ENCODE data around the gene TES.
A peak's percentile ranks its signal among the peaks of the same experiment; 100 is the strongest.
"Not testable (repeated sequence)": the region's sequence is repeated elsewhere in the genome, so short reads cannot be mapped to it uniquely, and the experiment has no call there.

Gene TES, protein sequence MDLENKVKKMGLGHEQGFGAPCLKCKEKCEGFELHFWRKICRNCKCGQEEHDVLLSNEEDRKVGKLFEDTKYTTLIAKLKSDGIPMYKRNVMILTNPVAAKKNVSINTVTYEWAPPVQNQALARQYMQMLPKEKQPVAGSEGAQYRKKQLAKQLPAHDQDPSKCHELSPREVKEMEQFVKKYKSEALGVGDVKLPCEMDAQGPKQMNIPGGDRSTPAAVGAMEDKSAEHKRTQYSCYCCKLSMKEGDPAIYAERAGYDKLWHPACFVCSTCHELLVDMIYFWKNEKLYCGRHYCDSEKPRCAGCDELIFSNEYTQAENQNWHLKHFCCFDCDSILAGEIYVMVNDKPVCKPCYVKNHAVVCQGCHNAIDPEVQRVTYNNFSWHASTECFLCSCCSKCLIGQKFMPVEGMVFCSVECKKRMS

DNA sequence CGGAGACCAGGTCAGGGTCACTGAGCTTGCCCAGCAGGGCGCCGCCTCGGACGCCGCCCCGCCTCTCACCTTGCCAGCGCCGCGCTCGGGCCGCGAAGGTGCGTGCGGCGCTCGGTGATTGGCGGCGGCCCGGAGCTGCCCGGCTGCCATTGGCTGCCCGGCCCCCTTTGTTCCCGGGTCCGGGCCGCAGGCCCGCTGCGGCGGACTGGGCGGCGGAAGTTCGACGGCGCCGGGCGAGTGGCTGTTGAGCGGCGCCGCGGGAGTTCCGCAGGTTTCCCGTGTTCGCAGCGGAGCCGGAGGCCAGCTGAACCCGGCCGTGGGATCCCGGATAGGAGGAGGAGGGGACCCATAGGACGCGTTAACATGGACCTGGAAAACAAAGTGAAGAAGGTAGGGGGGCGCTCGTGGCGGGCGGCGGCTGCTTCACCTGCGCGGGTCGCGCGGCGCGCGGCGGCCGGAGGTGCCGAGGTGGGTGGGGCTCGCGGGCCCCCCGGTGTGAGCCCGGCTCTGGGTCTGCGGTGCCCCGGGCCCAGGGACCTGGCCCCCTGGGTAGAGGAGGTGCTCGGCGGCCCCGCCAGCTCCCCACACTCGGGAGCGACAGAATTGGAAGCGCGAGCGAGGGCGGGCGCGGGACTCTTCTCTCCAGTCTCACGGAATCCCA is at the start of gene TES:
TSS of gene TES (plus strand) at position 195 of the 661 bp plus-strand sequence. CDS start at position 364, 169 bp downstream.
- DNase-seq, result peak; percentile 72

DNA sequence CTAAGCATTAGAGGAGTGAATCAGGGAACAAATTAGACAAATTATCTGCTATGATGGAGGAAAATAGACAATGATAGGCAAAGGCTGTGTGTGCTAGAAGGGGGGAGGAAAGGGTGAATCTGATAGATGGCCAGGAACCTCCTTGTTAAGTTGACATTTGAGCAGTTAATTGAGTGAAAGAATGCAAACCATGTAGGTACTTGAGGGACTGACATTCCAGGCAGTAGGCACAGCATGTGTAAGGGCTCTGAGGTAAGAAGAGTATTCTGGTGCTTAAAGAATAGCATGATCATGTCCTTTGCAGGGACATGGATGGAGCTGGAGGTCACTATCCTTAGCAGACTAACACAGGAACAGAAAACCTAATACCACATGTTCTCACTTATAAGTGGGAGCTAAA is 48.6 kb upstream of the TES start:
- no peak for DNase-seq

DNA sequence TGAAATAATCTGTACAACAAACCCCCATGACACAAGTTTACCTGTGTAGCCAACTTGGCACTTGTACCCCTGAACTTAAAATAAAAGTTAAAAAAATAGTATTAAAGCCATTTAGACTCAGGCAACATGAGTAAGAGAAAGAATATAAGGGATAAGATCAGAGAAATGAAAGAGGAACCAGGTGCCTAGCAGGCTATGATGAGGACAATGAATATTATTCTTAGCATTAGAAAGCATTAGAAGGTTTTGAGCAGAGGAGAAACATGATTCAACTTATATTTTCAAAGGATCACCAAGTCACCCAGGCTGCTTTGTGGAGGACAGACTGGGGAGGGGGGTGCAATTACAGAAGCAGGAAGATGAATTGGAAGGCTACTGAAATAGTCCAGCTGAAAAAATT is 48.1 kb upstream of the TES start:
- DNase-seq, result no peak

DNA sequence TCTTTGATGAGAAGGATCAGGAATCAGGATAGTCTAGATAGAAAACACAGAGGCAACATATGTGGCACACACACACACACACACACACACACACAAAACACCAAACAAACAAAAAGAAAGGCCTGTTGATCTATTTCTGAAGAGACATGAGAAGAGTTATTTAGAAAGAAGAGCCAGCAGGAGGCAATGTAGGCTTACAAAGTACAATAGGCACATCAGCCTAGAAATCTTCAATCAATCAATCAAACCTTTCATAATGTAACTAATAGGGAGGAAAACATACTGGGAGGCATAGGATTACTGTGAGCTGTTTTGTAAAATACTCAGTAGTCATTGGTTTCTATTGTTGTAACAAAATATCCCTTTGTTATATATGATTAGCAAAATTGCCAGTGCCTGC is 47.3 kb upstream of the TES start:
- DNase-seq, result no peak

DNA sequence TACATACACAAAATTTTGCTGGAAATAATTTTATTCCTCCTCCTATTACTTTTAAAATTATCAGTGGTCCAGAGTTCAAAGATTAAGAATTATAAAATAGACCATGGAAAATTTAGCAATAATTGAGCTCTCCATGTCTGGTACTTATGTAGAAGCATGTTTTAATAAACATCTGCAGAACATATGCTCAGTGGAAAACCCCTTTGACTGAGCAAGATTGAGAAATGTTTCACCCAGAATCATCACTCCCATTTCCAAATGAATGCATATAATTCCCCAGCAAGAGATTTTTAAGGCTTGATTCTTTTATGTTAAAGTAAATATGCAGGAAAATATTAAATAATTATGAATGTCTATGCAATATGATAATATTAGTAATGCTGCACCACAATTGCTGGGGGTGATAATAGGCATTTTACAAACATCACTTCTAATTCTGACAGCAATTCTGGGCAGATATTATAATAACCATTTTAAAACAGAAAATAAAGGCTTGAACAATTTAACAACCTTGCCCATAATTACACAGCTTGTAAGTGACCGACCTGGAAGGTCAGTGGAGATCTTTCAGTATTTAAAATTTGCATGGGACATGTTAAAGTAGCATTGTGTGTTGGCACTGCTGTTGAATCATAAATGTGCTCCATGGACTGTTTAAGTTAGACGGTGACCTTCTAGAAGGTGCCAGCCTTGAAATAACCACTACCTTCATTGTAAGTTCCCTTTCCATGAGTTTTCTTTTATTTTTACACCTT is 45.6 kb upstream of the TES start:
- no peak for DNase-seq

DNA sequence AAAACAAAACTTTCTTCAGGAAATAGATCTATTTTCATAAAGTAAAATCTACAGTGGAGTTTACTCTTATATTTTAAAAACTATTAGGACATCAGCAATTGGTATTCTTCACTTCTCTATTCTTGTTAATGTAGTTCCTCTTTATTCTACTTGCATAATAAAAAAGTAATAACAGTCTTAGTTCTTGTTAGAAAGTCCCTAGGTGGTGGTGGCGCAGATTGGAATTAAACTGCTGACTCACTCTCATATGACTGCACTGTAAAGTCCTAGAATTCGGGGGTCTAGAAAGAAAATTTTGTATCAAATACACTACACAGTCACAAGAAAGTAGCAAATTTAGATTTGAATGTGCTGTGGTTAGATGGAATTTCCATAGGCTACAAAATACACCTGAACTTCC is 44.6 kb upstream of the TES start:
- no peak for DNase-seq

DNA sequence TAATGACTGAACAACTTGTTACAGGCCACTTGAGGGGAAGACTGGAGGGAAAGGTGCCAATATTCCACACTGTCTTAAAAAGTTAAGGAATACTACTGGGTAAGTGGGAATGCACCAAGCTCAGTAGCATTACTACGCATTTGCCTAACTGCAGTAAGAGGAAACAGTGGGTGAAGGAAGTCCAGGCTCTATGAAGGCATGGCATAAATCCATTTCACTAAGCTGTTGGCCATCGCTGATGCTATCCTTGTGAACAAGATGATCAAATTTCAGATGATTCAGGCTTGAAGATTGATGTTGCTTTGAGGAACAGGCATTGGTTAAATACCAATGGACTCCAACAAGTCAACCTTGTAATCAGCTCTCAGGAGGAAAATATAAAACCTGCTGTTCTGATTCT is 44.2 kb upstream of the TES start:
- no peak for DNase-seq

DNA sequence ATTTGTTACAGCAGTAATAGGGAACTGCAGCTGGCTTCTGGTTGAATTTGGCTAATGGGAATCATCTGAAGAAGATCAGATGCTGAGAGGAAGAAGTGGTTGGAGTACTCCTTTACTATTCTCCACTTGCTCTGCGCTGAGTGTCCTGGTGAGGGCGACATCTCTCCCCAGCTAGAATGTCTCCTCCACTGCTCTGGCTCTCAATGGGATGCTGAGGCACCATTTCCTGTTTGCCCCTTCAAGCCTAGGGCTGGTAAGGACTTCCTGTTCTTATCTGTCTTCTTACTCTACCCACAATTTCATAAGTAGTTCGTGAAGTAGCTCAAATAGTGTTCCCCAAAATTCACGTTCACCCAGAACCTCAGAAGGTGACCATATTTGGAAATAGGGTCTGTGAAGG is 43.2 kb upstream of the TES start:
- DNase-seq, result peak; percentile 5

DNA sequence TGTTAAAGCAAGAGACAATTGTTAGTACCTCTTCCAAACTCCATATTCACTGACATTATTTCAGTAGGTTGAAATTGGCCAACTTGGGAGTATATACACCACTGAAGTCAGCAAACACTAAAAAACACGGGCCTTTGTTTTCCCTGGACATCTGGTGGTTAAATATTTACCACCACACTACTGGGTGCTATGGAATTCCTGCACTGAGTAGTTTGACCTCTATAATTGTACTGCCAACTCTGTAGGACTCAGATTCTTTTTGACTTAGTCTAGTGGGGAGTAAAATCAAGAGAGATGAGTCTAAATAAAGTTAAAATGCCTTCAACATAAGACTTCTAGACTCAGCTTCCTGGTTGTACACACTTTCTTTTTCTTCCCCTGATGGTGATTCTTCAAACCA is 41.3 kb upstream of the TES start:
- DNase-seq, result no peak

DNA sequence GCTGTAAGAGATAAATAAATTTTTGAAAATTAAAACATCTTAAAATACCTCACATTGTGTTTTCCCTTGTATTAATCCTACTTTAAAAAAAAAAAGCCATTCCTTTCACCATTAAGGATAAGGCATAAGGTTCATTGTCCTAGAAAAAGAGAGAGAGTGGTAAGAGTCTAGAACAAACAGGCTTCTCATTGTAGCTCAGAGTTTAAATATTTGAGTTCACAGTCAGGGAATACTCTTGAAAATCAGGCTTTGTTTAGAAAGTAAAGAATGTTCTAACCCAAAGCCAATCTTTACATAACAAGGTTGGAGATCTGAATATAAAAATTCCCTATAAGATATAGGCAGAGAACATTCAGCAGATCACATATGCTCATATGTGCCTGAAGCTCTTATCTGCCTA is 40.2 kb upstream of the TES start:
- no peak for DNase-seq

DNA sequence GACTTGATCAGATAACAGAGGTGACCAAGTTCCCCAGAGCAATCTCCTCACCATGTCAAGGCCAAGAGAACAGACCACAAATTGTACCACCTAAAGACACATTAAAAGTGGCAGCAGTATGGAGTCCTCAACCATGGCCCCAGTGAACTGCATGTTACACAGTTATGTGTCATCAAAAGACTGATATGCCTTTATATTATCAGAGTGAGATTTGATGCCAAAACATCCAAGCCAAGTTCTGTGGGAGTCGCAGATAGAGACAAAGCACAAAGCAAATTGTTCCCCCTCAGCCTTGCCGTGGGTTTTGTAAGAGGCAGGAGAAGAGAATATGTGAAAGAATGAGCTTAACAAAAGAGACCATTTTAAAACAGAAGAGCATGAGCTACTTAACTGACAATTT is 39.2 kb upstream of the TES start:
- DNase-seq, result no peak

DNA sequence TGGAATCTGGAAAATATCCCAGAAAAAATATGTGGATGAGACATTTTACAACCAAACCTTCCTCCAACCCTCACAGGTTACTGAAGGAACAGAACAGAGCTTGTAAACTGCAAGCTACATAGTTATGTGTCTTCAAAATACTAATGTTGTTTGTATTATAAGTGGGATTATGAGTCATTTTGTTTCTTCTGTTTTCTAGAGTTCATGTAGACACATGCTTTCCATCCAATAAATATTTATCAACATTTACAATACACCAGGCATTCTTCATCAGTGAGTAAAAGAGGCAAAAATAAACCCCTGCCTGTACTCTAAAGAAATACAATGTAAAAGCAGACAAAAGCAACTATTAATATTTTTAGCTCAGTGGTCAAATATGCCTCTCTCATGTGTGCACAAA is 38.0 kb upstream of the TES start:
- DNase-seq, result no peak

DNA sequence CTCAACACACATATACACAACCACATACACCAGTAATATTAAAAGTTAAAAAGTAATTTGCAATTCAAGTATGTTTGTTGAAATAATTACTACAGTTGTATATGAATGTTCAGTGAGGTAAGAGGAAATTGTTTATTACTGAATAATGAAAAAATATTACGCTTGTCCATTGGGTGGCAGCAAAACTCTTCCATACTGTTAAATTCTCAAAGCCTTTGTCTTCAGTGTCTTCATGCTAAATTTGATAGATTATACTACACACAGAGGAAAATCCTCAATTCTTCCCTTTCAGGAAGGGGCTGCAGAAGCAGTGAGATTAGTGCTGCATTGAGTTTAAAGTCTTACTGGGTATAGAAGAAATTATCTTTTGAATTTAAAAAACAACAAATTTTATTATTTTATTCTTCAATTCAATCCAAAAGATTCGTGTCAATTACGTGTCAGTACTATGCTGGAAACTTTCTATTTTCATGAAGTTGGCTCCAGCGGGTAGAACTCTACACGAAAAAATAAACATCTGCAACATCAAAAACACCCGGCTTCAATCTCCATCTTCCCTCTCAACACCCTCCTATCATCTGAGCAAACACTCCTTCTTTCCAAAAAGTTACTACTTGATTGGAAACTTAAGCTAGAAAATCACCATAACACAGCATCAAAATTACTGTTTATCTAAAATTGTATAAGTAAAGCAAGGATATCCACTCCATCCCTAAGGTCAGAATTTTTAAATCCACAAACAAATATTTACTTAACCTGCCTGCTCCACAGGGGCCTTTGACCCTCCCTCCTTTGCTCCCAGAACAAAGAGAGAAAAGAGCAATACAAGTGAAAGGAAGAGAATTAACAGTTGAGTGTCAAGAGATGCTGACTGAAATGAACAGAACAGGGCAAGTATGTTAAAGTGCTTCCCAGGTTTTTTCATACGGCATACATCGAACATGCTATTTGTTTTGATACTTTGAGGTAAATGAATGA is 37.0 kb upstream of the TES start:
- peak; percentile 71 for DNase-seq

DNA sequence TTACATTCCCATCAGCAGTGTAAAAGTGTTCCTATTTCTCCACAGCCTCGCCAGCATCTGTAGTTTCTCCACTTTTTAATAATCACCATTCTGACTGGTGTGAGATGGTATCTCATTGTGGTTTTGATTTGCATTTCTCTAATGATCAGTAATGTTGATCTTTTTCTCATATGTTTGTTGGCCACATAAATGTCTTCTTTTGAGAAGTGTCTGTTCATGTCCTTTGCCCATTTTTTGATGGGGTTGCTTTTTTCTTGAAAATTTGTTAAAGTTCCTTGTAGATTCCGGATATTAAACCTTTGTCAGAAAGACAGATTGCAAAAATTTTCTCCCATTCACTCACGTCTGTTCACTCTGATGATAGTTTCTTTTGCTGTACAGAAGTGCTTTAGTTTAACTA is 35.2 kb upstream of the TES start:
- DNase-seq, result not testable (repeated sequence)

DNA sequence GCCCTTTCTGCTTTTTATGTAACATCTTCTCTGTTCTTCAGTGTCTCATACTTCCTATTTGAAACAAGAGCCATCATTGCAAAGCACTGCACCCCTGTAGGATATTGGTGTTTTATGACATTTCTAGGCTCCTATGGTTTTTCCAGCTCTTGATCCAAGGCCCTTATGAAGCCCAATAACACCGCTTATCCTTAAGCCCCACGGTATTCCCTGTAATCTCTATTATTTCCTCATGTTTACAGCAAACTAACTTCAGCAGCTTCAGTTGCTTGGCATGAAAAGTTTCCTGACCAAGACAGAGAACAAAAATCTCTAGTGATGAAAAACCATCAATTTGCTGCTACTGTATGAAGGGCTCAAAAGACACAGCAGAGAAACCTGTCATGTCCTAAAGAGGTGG is 34.1 kb upstream of the TES start:
- no peak for DNase-seq

DNA sequence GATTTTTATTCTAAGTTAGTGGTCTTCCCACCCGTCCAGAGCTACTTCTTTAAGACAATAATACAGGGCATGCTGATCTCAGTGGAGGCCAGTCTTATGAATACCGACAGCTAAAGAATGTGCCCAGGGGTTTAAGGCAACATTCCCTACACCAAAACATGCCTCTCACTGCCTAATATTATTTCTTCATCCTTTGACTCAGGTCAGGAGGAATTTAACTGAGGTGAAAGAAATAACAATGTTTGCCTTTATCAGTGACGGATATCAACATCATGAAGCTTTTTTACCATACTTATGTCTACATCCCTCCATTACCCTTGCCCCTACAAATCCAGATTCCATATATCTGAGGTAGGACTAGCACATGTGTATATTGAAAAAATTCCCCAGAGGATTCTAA is 33.3 kb upstream of the TES start:
- no peak for DNase-seq

DNA sequence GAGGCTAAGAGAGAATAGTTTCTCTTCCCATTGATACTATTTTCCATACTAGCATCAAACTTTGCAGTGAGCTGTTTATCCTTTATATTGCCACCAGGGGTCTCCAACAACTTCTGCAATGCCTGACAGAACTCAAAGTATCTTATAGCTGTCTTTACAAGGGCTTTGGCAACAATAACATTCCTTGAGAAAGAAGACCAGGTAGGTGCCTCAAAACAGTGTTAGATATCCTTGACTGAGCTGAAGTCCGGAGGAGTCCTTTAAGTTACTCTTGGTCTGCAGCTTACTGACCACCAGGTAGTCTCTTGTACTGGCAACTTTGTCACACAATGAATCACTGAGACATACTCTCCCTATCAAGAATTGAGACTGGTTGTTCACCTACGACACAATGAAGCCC is 30.0 kb upstream of the TES start:
- peak; percentile 72 for DNase-seq

DNA sequence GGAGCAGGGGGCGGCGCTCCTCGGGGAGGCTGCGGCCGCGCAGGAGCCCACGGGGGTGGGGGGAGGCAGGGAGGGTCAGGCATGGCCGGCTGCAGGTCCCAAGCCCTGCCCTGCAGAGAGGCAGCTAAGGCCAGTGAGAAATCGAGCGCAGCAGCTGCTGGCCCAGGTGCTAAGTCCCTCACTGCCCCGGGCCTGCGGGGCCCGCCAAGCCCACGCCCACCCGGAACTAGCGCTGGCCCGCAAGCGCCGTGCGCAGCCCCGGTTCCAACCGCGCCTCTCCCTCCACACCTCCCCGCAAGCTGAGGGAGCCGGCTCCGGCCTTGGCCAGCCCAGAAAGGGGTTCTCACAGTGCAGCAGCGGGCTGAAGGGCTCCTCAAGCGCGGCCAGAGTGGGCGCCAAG is 28.3 kb upstream of the TES start:
- no peak for DNase-seq

DNA sequence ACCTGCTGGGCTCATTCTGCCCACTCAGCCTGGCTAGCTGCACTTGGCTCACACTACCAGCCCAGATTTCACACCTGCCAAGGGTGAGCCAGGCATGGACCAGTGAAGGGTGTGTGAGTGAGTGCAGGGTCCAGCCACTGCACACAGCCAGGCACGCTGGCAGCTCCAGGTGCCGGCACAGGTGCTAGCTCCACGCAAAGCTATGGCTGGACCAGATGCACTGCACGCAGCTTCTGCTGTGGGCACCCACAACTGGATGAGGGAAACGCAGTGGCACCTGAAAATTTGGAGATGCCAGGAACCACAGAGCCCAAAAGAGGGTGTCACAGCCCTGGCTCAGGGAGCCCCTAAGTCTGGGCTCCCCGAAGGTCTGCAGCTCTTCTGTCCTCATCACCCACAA is 24.9 kb upstream of the TES start:
- no peak for DNase-seq

DNA sequence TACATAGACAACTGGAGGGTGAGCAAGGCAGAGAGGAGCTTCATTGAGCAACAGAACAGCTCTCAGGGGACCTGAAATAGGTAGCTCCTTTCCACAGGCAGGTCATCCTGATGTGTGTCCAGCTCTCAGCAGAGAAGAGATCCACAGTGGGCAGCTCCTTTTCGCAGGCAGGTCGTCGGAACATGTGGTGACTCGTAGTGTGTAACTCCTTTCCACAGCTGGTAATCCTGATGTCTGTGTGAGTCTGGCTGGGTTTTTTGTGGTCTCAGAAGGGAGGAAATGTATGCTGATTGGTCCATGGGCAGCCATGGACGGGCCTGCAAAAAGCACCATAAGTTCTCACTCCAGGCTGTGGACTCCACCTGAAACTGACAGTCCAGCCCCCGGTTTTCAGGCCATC is 24.4 kb upstream of the TES start:
- no peak for DNase-seq

DNA sequence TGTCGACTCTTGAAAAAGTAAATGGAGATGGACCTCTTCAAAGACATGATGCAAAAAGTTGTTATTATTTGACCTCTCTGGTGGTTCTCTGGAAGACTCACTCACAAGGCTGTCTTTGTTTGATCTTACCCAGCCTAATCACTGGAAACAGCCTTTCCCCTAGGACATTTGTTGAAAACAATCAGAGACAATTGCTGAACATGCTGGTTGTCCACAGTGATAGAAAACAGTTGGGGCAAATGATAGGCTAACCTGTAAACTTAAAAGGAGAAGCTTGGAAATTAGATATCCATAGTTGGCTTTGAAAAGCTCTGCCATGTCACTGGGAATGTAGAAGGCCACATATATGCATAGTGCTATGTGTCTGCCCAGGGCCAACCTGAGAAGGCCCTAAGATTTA is 22.9 kb upstream of the TES start:
- DNase-seq, result no peak

DNA sequence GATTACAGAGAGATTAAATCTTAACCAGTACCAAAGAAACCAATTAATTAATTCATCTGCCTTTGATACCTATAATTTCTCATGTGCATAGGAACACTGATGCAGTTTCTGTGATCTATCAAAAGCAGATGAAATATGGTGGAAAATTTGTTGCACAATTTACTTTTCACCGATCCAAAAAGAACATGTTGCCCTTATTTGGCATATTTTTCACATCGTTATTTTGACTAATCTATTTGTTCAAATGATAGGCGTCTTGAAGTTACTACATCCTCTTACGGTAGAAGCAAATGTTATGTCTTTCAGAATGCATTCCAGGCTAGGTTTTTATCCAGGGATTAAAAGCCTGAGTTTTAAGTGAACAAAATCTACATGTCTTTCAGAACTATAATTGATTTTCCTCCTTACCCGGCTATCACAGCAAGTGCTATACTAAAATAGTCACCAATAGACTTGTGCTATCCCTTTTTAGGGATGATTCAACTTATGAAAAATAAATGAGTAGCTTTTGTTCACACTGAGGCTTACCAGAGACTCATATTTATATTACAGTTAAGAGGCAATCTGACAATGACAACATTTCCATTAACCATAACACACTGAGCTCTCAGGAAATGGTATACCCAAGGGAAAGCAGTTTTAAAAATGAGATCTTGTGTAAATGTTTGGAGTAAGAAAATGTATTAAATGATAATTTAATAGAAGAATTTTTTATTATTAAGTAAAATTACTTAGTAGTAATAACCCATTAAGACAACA is 16.8 kb upstream of the TES start:
- no peak for DNase-seq
